ENCODE measurements around the gene USP33. TPM values are rescaled to one million over a fixed set of nuclear protein-coding genes. Genes with fewer than 3 reads are reported as not detected.

The USP33 gene
- total RNA-seq, 1 experiment from 2014 or later, result 36.1 TPM

DNA sequence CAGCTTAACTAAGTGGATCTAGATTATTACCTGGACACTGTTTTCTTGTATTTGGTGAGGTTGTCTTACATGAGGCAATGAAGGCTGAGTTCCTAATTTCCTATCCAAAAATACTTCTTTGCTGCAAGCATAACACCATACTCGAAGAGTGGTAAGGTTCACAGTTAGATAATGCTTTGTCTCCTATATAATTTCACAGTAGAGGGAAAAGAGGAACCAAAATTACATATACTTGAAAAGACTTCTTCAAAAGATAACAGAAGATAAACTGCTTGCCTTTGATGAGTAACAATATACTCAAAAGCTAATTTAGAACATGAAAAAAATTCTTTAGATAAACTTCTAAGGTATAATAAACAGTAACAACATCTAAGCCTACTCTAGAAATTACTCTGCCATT lies 20.4 kb downstream of the USP33 start:
- Mint-ChIP-seq H3K4me3 (ENCODE audit: unreplicated experiment) (no peak overlapping the region), H3K9me3 (ENCODE audit: unreplicated experiment) (no peaks in the 10 kb centered on the region), H3K36me3 (ENCODE audit: insufficient read depth, unreplicated experiment) (no peaks in the 10 kb centered on the region), H3K4me1 (ENCODE audit: low read depth, unreplicated experiment) (no peaks in the 10 kb centered on the region), H3K27ac (ENCODE audit: unreplicated experiment) (no peak overlapping the region), H3K27me3 (ENCODE audit: insufficient read depth, unreplicated experiment) (no peaks in the 10 kb centered on the region)
- Histone ChIP-seq H3K4me1 (no peaks in the 10 kb centered on the region; the same call in 1 of the 2 replicates), H3K36me3 (ENCODE audit: control insufficient read depth, insufficient read depth, low read length) (no peaks in the 10 kb centered on the region), H3K9me3 (no peaks in the 10 kb centered on the region), H3K4me3 (ENCODE audit: low read depth, low read length) (no peak overlapping the region), H3K27me3 (replicated peaks; ENCODE audit: control insufficient read depth, insufficient read depth, low read length) (no peaks in the 10 kb centered on the region)
- ChIA-PET POLR2A (no interaction called here), CTCF (no interaction called here)
- TF ChIP-seq CTCF (IDR thresholded peaks at IDR 0.05; ENCODE audit: insufficient read depth in 1 of 2, low read depth in 1 of 2, low read length in 1 of 2, severe bottlenecking in 1 of 2, unreplicated experiment in 1 of 2), result no peak
- no TSS peak for BruUV-seq (replicated peaks)
- DNase-seq, result no peak
- intact Hi-C loops (cut with micrococcal nuclease; ENCODE audit: unreplicated experiment), result no loop called here

DNA sequence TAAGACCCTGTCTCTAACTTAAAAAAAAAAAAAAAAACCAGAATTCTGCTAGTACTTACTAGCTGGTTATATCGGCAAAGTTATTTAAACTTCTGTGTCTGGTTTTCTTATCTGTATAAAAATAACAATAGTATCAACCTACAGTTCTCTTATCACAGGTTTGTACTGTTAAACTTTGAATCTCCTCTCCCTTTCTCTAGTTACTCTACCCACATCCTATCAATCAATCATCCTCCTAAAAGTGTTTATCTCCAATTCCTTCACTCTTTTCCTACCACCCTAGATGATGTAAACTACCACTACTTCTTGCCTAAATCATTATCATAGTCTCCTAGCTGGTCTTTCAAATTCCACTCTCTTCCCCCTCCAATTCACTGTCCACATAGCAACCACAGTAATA lies 27.6 kb downstream of the USP33 start:
- Histone ChIP-seq H3K4me3 (ENCODE audit: low read depth, low read length) (no peak overlapping the region), H3K27me3 (replicated peaks; ENCODE audit: control insufficient read depth, insufficient read depth, low read length) (no peaks in the 10 kb centered on the region), H3K9me3 (no peaks in the 10 kb centered on the region), H3K4me1 (no peaks in the 10 kb centered on the region), H3K36me3 (ENCODE audit: control insufficient read depth, insufficient read depth, low read length) (no peaks in the 10 kb centered on the region)
- no peak for DNase-seq
- H3K4me1 Mint-ChIP-seq (ENCODE audit: low read depth, unreplicated experiment), result no peaks in the 10 kb centered on the region
- no peaks in the 10 kb centered on the region for H3K9me3 Mint-ChIP-seq (ENCODE audit: unreplicated experiment)
- POLR2A ChIA-PET, result no interaction called here
- no peak for TF ChIP-seq CTCF (IDR thresholded peaks at IDR 0.05; ENCODE audit: insufficient read depth in 1 of 2, low read depth in 1 of 2, low read length in 1 of 2, severe bottlenecking in 1 of 2, unreplicated experiment in 1 of 2)
- no peaks in the 10 kb centered on the region for H3K27me3 Mint-ChIP-seq (ENCODE audit: insufficient read depth, unreplicated experiment)
- H3K4me3 Mint-ChIP-seq (ENCODE audit: unreplicated experiment), result no peak overlapping the region
- H3K27ac Mint-ChIP-seq (ENCODE audit: unreplicated experiment), result no peak overlapping the region
- CTCF ChIA-PET, result no interaction called here
- no TSS peak for BruUV-seq (replicated peaks)
- intact Hi-C loops (cut with micrococcal nuclease; ENCODE audit: unreplicated experiment), result loop anchor here (5.0 kb wide), 1 partner anchor 380 kb away; no protein-coding TSS in a partner anchor
- H3K36me3 Mint-ChIP-seq (ENCODE audit: insufficient read depth, unreplicated experiment), result peaks cover 19% of the 10 kb centered on the region

- POLR2A ChIA-PET, result no interaction called here
- CTCF ChIA-PET, result no interaction called here
- H3K4me1 ChIP-seq, result no peaks in the 10 kb centered on the region
- H3K4me3 Mint-ChIP-seq (ENCODE audit: unreplicated experiment), result no peak overlapping the region
- no peak overlapping the region for H3K27ac Mint-ChIP-seq (ENCODE audit: unreplicated experiment)
- no peaks in the 10 kb centered on the region for H3K27me3 ChIP-seq (replicated peaks; ENCODE audit: control insufficient read depth, insufficient read depth, low read length)
- no peaks in the 10 kb centered on the region for H3K27me3 Mint-ChIP-seq (ENCODE audit: insufficient read depth, unreplicated experiment)
- peaks cover 41% of the 10 kb centered on the region for H3K36me3 Mint-ChIP-seq (ENCODE audit: insufficient read depth, unreplicated experiment)
- no peak overlapping the region for H3K4me3 ChIP-seq (ENCODE audit: low read depth, low read length)
- BruUV-seq (replicated peaks), result no TSS peak
- H3K9me3 Mint-ChIP-seq (ENCODE audit: unreplicated experiment), result no peaks in the 10 kb centered on the region
- H3K36me3 ChIP-seq (ENCODE audit: control insufficient read depth, insufficient read depth, low read length), result no peaks in the 10 kb centered on the region
- no peak for TF ChIP-seq CTCF (IDR thresholded peaks at IDR 0.05; ENCODE audit: insufficient read depth in 1 of 2, low read depth in 1 of 2, low read length in 1 of 2, severe bottlenecking in 1 of 2, unreplicated experiment in 1 of 2)
- no peak for DNase-seq
- no peaks in the 10 kb centered on the region for H3K9me3 ChIP-seq
- intact Hi-C loops (cut with micrococcal nuclease; ENCODE audit: unreplicated experiment), result no loop called here
- H3K4me1 Mint-ChIP-seq (ENCODE audit: low read depth, unreplicated experiment), result no peaks in the 10 kb centered on the region
These were observed 33.9 kb downstream of the USP33 start for GRCh38 chr1:77725706-77726105.
